SK-N-SH (cell line): ENCODE results near the gene CYFIP2.

ENCODE experiments used
- CHD2 ChIP-seq: fragments of 150-350 bp; IDR thresholded peaks from 2 replicates; pipeline ENCODE4 v1.6.1; 2018; ENCODE audit warnings: low read length; ENCODE audit not compliant: partially characterized antibody
- CTCF ChIP-seq: fragments of 200-600 bp; sonication (generic); IDR thresholded peaks from 2 replicates; pipeline ENCODE4 v1.6.1; 2017; ENCODE audit warnings: antibody characterized with exemption, mild to moderate bottlenecking, moderate library complexity
- ELF1 ChIP-seq: IDR thresholded peaks from 2 replicates; pipeline ENCODE4 v1.4.0; 2012
- EP300 ChIP-seq, 2 experiments: IDR thresholded peaks; 2 replicates each; pipeline versions ENCODE4 v1.4.0 to v1.6.1; 2012; ENCODE audit warnings: borderline replicate concordance in 1 of 2, low read depth in 1 of 2, low read length in 1 of 2
- EZH2phosphoT487 ChIP-seq: fragments of 200-600 bp; sonication (generic); IDR thresholded peaks from 2 replicates; pipeline ENCODE4 v1.6.1; 2017; ENCODE audit warnings: low read depth, mixed run types, mild to moderate bottlenecking, antibody characterized with exemption, moderate library complexity, borderline replicate concordance
- GABPA ChIP-seq: IDR thresholded peaks from 2 replicates; pipeline ENCODE4 v1.4.0; 2012; ENCODE audit warnings: low read depth, mild to moderate bottlenecking
- GATA2 ChIP-seq: sonication (generic); formaldehyde crosslinking; IDR thresholded peaks from 2 replicates; pipeline ENCODE4 v1.5.0; 2020; ENCODE audit warnings: mild to moderate bottlenecking, missing genetic modification reagents
- JUND ChIP-seq: IDR thresholded peaks from 2 replicates; pipeline ENCODE4 v1.4.0; 2012
- POLR2AphosphoS5 ChIP-seq: IDR thresholded peaks from 2 replicates; pipeline ENCODE4 v1.6.1; 2012; ENCODE audit warnings: low read depth, low read length
- RAD21 ChIP-seq: IDR thresholded peaks from 2 replicates; pipeline ENCODE4 v1.6.1; 2012; ENCODE audit warnings: mild to moderate bottlenecking, low read length
- RFX5 ChIP-seq: IDR thresholded peaks from 2 replicates; pipeline ENCODE4 v1.6.1; 2012; ENCODE audit warnings: mild to moderate bottlenecking, improper control_type of control experiment, low read length
- TAF1 ChIP-seq: IDR thresholded peaks from 2 replicates; pipeline ENCODE4 v1.6.1; 2012; ENCODE audit warnings: low read depth, mild to moderate bottlenecking, low read length, moderate library complexity, borderline replicate concordance
- TEAD4 ChIP-seq: IDR thresholded peaks from 2 replicates; pipeline ENCODE4 v1.4.0; 2012; ENCODE audit warnings: mild to moderate bottlenecking, borderline replicate concordance; ENCODE audit not compliant: insufficient read depth
- USF1 ChIP-seq: IDR thresholded peaks from 2 replicates; pipeline ENCODE4 v1.4.0; 2012; ENCODE audit warnings: low read depth, borderline replicate concordance

GRCh38 chr5:157271740-157272271 lies 5.9 kb downstream of the CYFIP2 start:
- TF ChIP-seq TAF1, result no peak
- TF ChIP-seq GABPA, result no peak
- TF ChIP-seq CTCF, result no peak
- TF ChIP-seq RAD21, result no peak
- no peak for TF ChIP-seq POLR2AphosphoS5
- no peak for TF ChIP-seq EZH2phosphoT487
- TF ChIP-seq RFX5, result no peak
- TF ChIP-seq GATA2 (CRISPR knock-in tag), result no peak
- TF ChIP-seq CHD2, result no peak
- no peak for TF ChIP-seq JUND
- no peak for TF ChIP-seq ELF1
- no peak for TF ChIP-seq EP300 (IDR thresholded peaks at IDR 0.05; ENCODE audit: borderline replicate concordance in 1 of 2, low read depth in 1 of 2, low read length in 1 of 2)
- no peak for TF ChIP-seq TEAD4
- no peak for TF ChIP-seq USF1
